Measurements from ENCODE around the gene MACC1.
"Not testable (repeated sequence)": the region's sequence is repeated elsewhere in the genome, so short reads cannot be mapped to it uniquely, and the experiment has no call there.

MACC1 gene

GRCh38 chr7:20206104-20206896 is 10.9 kb downstream of the MACC1 start:
- DNase-seq: no peak

DNA sequence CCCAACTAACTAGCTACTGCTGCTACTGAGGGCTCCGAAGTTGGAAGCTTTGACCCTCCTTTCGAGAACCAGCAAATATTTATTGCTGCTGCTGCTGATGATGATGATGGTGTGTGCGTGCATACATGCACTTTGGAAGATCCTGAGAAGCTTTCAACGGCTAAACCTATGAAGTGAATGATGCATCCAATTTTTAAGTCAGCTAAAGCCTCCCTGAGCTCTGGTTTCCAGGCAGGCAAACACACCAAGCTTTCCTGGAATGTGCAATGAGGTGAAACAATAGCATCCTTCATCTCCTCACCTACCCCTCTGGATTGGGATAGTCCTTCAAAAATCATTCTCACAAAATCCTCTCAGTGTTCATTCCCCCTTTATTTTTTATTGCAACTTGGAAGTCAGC is 13.9 kb downstream of the MACC1 start:
- no peak for DNase-seq

DNA sequence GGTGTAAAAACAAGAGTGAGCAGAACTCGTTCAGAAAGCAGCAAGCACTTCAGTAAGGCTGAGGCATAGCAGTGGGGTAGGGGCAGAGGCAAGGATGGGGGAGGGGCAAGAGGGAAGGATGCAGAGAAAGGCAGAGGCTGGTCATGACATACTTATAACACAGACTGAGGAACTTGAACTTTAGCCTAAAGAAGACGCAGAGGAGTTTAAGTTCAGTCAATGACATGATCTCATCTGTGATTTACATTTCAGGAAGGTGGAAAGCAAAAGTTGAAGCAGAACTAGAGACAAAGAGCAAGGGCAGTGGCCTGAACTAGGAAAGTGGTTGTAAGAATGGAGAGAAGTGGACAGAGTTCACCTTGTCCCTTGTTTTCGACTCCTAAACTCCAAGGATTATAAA is 15.8 kb downstream of the MACC1 start:
- no peak for DNase-seq

DNA sequence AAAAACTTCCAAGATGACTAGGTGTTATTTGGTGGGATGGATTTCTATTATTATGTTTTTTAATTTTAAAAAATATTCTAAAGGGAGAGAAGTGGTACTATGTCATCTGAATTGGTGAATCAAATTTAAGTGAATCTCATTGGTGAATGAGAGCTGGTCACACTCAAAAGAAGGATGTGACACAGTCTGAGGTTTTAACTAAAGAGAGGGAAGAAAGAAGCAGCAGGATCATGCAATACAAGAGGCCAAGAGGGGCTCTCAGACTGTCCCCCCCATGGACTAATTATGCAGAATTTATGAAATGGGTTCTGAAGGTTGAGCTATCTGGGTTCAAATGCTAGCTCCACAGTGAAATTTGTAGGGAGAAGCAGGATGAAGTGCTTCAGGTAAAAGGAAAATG is 16.2 kb downstream of the MACC1 start:
- no peak for DNase-seq

- no peak for DNase-seq
These were observed 16.8 kb downstream of the MACC1 start for GRCh38 chr7:20200361-20200760.

- peak; percentile 46 for DNase-seq
These were observed 18.0 kb downstream of the MACC1 start for GRCh38 chr7:20199015-20199737.

DNA sequence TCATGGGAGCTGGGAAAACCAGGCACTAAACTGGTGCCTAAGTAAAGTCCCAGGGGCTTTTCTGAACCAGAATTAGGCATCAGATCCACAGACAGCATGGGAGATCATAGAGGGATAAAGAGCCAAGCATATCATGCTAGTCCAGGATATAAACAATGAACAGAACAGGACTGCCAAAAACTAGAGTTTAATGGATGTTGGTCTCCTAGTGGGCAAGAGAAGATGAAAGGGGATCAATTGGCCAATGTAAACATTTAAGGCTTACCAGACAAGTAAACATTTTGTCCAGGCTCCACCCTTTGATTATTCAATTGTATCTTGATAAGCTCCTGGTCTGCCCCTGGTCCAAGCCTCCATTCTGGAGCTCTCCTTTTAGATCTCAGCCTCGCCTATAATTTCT is 18.9 kb downstream of the MACC1 start:
- no peak for DNase-seq

DNA sequence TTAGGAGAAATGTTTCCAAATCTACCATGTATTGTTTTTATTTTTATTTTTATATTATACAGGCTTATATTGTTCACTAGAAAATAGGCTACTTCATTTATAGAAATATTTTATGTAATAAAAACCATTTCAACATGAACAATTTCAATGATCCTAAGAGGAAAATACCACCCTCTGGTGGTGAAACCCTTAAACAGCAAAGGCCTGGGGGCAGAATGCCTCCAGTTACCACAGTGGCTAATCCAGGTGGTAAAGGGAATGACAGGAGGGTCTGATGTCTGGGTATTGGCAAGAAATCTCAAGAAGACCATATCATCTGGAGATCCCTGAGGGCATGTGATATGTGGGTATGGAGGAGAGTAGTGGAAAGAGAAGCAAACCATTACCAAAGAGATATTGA is 19.3 kb downstream of the MACC1 start:
- DNase-seq: no peak

GRCh38 chr7:20197125-20197748 is 19.9 kb downstream of the MACC1 start:
- DNase-seq: no peak

- DNase-seq: no peak
These were observed 22.7 kb downstream of the MACC1 start for GRCh38 chr7:20194343-20194995.

DNA sequence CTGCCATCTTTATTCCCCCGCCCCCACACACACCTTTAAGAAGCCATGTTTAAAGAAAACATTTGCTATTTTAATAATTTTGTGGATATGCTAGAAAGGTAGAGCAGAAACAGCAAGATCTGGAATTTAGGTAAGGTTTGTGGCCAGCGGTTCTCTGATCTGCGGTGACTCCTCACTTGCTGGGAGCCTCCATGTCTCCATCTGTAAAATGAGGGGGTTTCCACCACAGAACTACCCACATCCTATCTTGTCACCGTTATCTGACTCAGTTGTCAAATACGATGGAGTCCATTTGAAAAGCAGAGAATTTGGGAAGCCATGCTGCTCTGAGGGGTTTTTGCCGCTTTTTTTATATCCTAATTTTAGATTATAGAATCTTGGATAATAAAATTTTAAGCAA is 23.3 kb downstream of the MACC1 start:
- DNase-seq: no peak

DNA sequence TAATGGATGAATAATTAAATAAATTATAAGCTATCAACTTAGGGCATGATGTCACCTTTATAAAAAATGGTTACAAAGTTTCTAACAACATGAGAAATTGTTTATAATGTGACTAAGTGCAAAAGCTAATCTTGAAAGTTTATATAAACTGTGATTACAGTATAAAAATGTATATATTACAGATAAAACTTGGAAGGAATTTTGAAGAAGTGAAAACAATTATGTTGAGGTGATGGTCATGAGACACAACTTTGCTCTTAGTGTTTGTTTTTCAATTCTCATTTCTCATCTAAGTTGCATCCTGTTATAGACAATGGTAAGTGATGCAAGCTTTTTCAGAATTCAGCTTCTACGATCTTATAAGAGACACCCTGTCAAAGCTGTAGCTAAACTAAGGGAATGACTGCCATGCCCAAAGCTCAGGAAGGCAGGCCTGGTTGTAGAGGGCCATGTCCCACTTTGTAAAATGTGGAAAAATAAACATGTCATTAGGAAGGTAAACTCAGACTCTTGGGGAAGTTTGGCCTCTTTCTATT is 23.9 kb downstream of the MACC1 start:
- no peak for DNase-seq

DNA sequence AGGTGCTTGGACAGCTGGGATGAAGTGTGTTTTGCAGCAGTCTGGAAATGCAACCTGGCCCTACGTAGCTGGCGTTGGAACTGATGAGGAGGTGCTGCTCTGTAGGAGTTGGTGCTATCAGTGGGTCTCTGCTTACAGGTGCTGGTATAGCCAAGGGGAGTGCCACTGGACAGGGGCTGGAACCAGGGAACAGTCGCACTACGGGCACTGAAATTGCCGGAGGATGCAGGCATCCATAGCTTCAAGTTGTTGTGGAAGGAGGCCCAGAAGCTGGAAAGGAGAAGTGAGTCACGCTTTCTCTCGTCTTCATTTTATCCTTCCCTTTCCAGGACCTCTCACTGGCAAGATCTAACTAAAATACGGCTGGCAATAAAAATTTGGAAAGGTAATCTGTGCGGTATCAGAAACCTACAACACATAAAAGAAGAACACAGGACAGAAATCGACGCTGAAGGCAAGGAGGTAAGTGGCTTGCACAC is 25.8 kb downstream of the MACC1 start:
- no peak for DNase-seq

GRCh38 chr7:20190560-20191390 is 26.4 kb downstream of the MACC1 start:
- DNase-seq: no peak

DNA sequence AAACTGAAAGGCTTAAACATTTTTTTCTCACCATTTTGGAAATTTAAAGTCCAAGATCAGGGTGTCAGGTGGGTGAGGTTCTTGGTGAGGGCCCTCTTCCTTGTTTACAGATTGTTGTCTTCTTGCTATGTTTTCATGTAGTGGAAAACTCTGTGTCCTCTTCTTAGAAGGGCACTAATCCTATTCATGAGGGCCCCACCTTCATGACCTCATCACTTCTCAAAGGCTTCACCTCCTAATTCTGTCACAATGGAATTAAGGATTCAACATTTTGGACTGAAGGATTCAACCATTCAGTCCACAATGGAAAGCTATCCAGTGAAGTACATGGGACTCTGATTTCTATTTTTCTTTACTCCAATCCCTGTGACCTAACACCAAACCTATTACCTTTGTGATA is 27.3 kb downstream of the MACC1 start:
- DNase-seq: no peak

- no peak for DNase-seq
These were observed 28.6 kb downstream of the MACC1 start for GRCh38 chr7:20188567-20188966.

- DNase-seq: not testable (repeated sequence)
These were observed 29.3 kb downstream of the MACC1 start for GRCh38 chr7:20187850-20188249.

DNA sequence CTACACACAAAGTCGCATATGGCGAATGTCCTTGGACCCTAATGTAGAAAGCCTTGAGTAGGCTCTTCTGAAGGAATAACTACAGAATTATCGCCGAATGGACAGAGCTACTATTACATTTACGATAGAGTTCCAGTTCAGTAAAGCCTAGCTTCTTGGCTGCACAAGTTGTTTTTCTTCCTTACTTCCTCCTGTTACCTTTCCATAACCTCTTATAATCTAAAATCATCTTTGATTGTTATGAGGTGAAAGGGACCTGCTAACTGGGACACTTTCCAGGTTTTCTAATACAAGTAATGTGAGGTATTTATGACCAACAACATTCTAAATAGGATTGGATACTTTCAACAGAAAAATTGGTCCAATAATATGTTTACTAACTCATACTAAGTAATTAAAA is 31.2 kb downstream of the MACC1 start:
- DNase-seq: no peak

- DNase-seq: no peak
These were observed 34.1 kb downstream of the MACC1 start for GRCh38 chr7:20183086-20183485.

DNA sequence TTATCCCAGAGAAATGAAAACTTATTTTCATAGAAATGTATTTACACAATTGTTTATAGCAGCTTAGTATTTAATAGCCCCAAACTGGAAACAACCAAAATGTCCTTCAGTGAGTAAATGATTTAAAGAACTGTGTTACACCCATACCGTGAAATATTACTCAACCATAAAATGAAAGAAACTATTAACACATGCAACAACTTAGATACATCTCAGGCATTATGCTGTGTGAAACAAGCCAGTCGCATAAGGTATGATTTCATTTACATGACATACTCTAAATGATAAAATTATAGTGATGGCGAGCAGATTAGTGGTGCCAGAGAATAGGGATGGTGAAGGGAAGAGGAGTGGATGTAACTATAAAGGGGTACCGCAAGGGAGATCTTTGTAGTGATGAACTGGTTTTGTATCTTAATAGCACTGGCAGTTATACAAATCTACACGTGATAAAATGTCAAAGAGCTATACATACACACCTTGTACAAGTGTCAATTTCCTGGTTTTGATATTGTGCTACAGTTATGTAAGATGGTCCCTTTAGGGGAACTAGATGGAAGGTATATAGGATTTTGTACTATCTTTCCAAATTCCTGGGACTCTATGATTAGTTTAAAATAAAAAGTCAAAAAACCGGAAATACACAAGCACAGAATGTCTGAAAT is 40.5 kb downstream of the MACC1 start:
- DNase-seq: no peak

DNA sequence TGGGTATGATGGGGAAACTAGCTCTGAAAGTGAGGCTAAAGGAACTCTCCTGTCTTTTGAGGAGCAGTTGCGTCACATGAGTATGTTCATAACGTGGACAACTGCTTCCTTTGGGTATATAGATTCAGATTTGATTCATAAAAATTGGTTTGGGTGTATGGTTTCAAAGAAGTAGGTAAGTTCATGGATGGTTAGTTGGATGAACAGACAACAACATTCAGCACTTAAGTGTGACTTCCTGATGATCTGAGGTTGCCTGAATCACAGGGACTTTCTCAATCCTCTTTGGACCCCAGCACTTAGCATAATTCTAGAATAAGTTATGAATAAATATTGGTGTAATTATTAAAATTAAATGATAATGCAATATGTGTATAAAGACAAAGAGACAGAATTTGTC is 43.4 kb downstream of the MACC1 start:
- DNase-seq: no peak
